PC-3 (cell line): ENCODE results near the gene FOXK2. TPM values are rescaled to one million over a fixed set of nuclear protein-coding genes. Genes with fewer than 3 reads are reported as not detected.

Experiments used
- ATAC-seq: fragments of 200-7000 bp; cut with Tn5 transposase; 2 replicates; pipeline ENCODE4 v1.9.1; 2020; ENCODE audit warnings: mild to moderate bottlenecking, moderate library complexity
- BruUV-seq: library from RNA; stranded (reverse); fragments of 400-500 nt; replicated peaks from 2 replicates; lab custom pipeline; 2021; lab: Mats Ljungman, UMichigan
- CTCF ChIA-PET: fragments of 300-600 bp; sonication (Branson Sonifier 250); formaldehyde crosslinking; loops from one replicate; lab custom pipeline; 2022; ENCODE audit warnings: antibody characterized with exemption; lab: Charles Lee
- POLR2A ChIA-PET: fragments of 300-600 bp; sonication (Branson Sonifier 250); formaldehyde crosslinking; loops from one replicate; lab custom pipeline; 2022; ENCODE audit warnings: antibody characterized with exemption; ENCODE audit not compliant: unreplicated experiment; lab: Charles Lee
- DNase-seq: peaks from one replicate; pipeline ENCODE4 v3.0.0-alpha.2; 2015
- H2AFZ ChIP-seq: fragments of 300-600 bp; sonication (generic); 2 replicates; pipeline ENCODE4 v1.6.0; 2016; ENCODE audit warnings: antibody characterized with exemption, low read length
- H3F3A ChIP-seq: fragments of 300-600 bp; sonication (generic); one replicate; pipeline ENCODE4 v1.6.0; 2017; ENCODE audit warnings: antibody characterized with exemption, low read length, control low read depth, mild to moderate bottlenecking; ENCODE audit not compliant: unreplicated experiment
- H3K27ac ChIP-seq: fragments of 300-600 bp; sonication (generic); 2 replicates; pipeline ENCODE4 v1.5.1; 2016; ENCODE audit warnings: mild to moderate bottlenecking, low read length
- H3K27me3 ChIP-seq: fragments of 300-600 bp; sonication (generic); 2 replicates; pipeline ENCODE4 v1.6.1; 2016; ENCODE audit warnings: low read length, mixed read lengths
- H3K36me3 ChIP-seq: fragments of 300-600 bp; sonication (generic); 2 replicates; pipeline ENCODE4 v1.6.1; 2016; ENCODE audit warnings: low read depth, mixed run types, low read length, mixed read lengths
- H3K4me1 ChIP-seq: fragments of 300-600 bp; sonication (generic); 2 replicates; pipeline ENCODE4 v1.5.1; 2016; ENCODE audit warnings: low read length; ENCODE audit not compliant: insufficient read depth
- H3K4me2 ChIP-seq: fragments of 300-600 bp; sonication (generic); 2 replicates; pipeline ENCODE4 v1.6.0; 2016; ENCODE audit warnings: low read length
- H3K4me3 ChIP-seq: fragments of 300-600 bp; sonication (generic); 2 replicates; pipeline ENCODE4 v1.5.1; 2016; ENCODE audit warnings: mild to moderate bottlenecking, low read length, mixed read lengths
- H3K79me2 ChIP-seq: fragments of 300-600 bp; sonication (generic); 2 replicates; pipeline ENCODE4 v1.6.1; 2017; ENCODE audit warnings: low read length, mixed read lengths
- H3K9ac ChIP-seq: fragments of 300-600 bp; sonication (generic); 2 replicates; pipeline ENCODE4 v1.6.0; 2016; ENCODE audit warnings: mild to moderate bottlenecking, low read length
- H3K9me2 ChIP-seq: fragments of 300-600 bp; sonication (generic); replicated peaks from 2 replicates; pipeline ENCODE4 v1.6.1; 2016; ENCODE audit warnings: mixed run types, low read length, mixed read lengths
- H3K9me3 ChIP-seq: fragments of 300-600 bp; sonication (generic); 2 replicates; pipeline ENCODE4 v1.6.1; 2016; ENCODE audit warnings: low read length, mixed read lengths
- H4K20me1 ChIP-seq: fragments of 300-600 bp; sonication (generic); 2 replicates; pipeline ENCODE4 v1.6.1; 2016; ENCODE audit warnings: low read length, mixed read lengths
- CTCF ChIP-seq: fragments of 300-600 bp; sonication (generic); conservative IDR thresholded peaks from 2 replicates; pipeline ENCODE4 v1.5.1; 2017; ENCODE audit warnings: antibody characterized with exemption, low read depth, mild to moderate bottlenecking, low read length
- EZH2 ChIP-seq: fragments of 300-600 bp; sonication (generic); IDR thresholded peaks from one replicate; pipeline ENCODE4 v1.6.1; 2017; ENCODE audit warnings: antibody characterized with exemption, mild to moderate bottlenecking, low read length; ENCODE audit not compliant: unreplicated experiment
- EZH2phosphoT487 ChIP-seq: fragments of 300-600 bp; sonication (generic); IDR thresholded peaks from 2 replicates; pipeline ENCODE4 v1.6.1; 2018; ENCODE audit warnings: mild to moderate bottlenecking, antibody characterized with exemption, low read length, borderline replicate concordance
- intact Hi-C: fragments of 100-400 bp; cut with micrococcal nuclease; formaldehyde crosslinking; loops from 2 replicates; pipeline ENCODE4 v1.9.0; 2023
- total RNA-seq: library from RNA; depleted of rRNA; stranded (reverse); fragments of >200 nt; gene quantifications from 2 replicates; pipeline ENCODE4 v1.2.3, GENCODE V29; 2014

Gene FOXK2
- total RNA-seq, 1 experiment from 2014 or later = 60.5 TPM

GRCh38 chr17:82633343-82633742, 113.8 kb downstream of the FOXK2 start:
- intact Hi-C loops = no loop called here
- Histone ChIP-seq H3F3A (no peaks in the 10 kb centered on the region), H2AFZ (no peak overlapping the region), H3K4me3 (no peak overlapping the region), H3K4me2 (no peak overlapping the region), H3K36me3 (peaks cover 50% of the 10 kb centered on the region), H3K9me2 (no peaks in the 10 kb centered on the region), H3K9ac (no peak overlapping the region), H4K20me1 (peaks cover 20% of the 10 kb centered on the region), H3K27ac (no peak overlapping the region), H3K27me3 (no peaks in the 10 kb centered on the region), H3K9me3 (no peaks in the 10 kb centered on the region), H3K4me1 (no peaks in the 10 kb centered on the region), H3K79me2 (peaks cover 88% of the 10 kb centered on the region)
- ATAC-seq = no peak
- CTCF ChIA-PET = no interaction called here
- POLR2A ChIA-PET = no interaction called here
- DNase-seq = no peak
- BruUV-seq = no TSS peak
- TF ChIP-seq EZH2 (no peak), CTCF (no peak), EZH2phosphoT487 (no peak)

DNA sequence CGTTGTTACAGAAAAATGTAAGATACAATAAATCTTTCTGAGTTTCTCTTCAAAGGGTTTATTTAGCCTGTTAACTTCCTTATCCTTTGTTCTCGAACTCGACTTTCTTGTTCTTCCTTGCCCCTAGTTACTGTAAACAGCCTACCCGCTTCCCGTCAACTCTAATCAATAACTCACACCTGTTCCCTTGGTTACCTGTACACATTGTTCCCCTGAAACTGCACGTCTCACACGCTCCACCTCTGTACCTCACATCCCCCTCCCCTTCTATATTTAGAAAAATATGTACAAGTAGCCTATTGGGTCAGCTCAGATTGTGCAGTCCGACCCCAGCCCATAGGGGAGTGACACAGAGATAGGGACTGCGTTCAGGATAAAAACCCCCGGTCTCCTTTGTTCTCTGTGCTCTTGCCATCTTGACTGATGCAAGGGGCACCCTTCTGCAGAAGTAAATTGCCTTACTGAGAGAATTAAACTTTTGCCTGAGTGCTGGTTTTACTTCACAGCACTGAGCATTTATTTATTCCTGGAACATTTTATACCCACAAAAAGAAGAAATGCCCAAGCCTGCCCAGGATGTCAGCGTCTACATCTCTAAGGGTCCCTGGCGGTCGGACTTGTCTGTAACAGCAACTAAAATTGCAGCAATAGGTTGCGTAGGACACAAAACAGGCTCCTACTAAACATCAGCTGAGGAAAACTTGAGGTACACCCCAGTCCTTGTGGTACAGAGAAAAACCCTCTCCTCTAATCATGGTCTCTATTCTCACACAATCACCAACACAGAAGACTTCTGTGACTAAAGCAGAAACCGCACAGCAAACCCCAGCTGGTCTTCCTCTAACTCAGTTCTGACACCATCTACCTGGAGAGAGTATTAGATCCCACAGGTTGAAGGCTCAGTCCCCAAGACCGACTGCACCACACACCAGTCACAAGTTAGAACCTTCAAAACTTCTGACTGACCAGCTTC, 117.4 kb downstream of the FOXK2 start:
- Histone ChIP-seq H3F3A (no peaks in the 10 kb centered on the region), H3K4me2 (0 out of 2 replicates have a peak overlapping the region, but pooled peaks have one; percentile 33), H3K4me1 (no peaks in the 10 kb centered on the region), H2AFZ (no peak overlapping the region), H4K20me1 (peaks cover 22% of the 10 kb centered on the region), H3K9me2 (no peaks in the 10 kb centered on the region), H3K4me3 (no peak overlapping the region), H3K9ac (no peak overlapping the region), H3K9me3 (no peaks in the 10 kb centered on the region), H3K27ac (peak overlapping the region; percentile 61), H3K36me3 (peaks cover 62% of the 10 kb centered on the region), H3K27me3 (no peaks in the 10 kb centered on the region), H3K79me2 (peaks cover 96% of the 10 kb centered on the region)
- ChIA-PET CTCF (no interaction called here), POLR2A (no interaction called here)
- DNase-seq (peak; percentile 40), ATAC-seq (no peak; the same call in 1 of the 2 replicates)
- intact Hi-C loops = no loop called here
- TF ChIP-seq EZH2phosphoT487 (no peak), CTCF (no peak), EZH2 (no peak)
- BruUV-seq = no TSS peak

DNA sequence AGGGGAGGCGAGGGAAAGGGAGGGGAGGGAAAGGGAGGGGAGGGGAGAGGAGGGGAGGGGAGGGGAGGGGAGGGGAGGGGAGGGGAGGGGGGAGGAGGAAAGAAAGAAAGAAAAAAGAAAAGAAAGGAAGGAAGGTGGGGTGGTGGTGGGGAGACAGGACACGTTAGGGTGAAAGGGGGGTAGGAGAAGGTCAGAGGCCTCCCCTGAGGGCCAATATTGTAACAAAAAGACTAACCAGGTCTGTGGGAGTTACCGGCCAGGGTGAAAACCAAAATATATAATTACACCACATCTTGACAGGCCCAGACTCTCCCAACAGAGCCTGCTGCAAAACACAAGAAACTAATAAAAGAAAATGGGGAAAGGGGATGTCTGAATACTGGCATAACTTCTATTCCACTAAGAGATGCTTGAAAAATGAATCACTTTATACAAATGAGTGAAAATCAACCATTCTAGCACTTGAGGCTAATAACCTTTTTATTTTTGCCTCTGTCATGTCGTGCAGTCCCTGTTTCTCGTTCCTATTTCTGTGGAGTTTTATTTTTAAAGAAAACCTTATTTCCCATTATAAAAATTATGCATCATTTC, 118.7 kb downstream of the FOXK2 start:
- Histone ChIP-seq H3K4me2 (no peak overlapping the region), H3K36me3 (peaks cover 63% of the 10 kb centered on the region), H3K27ac (no peak overlapping the region), H4K20me1 (peaks cover 24% of the 10 kb centered on the region), H3K4me1 (no peaks in the 10 kb centered on the region), H3K79me2 (peaks cover 96% of the 10 kb centered on the region), H2AFZ (no peak overlapping the region), H3K4me3 (no peak overlapping the region), H3K9me3 (no peaks in the 10 kb centered on the region), H3K9me2 (no peaks in the 10 kb centered on the region), H3K27me3 (no peaks in the 10 kb centered on the region), H3F3A (no peaks in the 10 kb centered on the region), H3K9ac (no peak overlapping the region)
- TF ChIP-seq EZH2phosphoT487 = no peak
- no peak for TF ChIP-seq CTCF
- ChIA-PET POLR2A (no interaction called here), CTCF (no interaction called here)
- no peak for ATAC-seq
- intact Hi-C loops = no loop called here
- no TSS peak for BruUV-seq
- DNase-seq = no peak
